ENCODE measurements around the gene NRP1. TPM values are rescaled to one million over a fixed set of nuclear protein-coding genes. Genes with fewer than 3 reads are reported as not detected.

Gene NRP1
- total RNA-seq, 2 donors from 2014 or later: 23.0 to 37.1 TPM

DNA sequence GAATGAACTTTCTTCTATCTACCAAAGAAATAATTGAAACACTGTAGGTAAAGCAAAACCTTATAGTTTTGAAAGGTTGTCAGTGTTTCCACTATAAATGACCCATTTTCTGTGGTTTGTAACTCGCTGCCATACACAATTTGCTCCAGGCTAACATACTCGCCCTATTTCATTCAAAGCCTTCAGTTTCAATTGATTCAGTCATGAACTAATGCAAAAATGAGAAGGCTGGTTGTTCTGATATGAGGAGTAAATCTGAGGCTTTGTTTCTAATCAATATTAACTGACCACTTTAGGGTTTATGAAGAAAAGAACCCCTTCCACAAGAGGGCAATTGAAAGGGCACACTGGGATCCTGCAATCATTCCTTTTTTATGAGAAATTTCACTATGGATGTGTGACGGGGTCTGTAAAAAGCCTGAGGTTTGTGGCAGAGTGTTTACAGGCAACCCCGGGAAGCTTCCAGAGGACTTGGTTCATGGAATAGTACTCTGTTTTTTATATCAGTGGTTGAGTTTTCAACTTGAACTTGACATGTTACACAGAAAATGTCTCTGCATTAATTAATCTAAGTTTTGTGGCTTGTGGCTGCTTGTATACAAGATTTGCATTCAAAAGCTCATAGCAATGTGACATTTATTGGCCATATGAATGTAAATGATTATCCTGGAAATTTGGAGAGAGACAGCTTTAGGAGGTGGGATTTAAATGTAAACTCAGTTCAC lies 133.2 kb downstream of the NRP1 start:
- no peaks in the 10 kb centered on the region for H3K27me3 ChIP-seq (replicated peaks; ENCODE audit: insufficient read depth)
- TF ChIP-seq POLR2AphosphoS5 (IDR thresholded peaks at IDR 0.05) (no peak), POLR2A (IDR thresholded peaks at IDR 0.05) (no peak), CTCF (IDR thresholded peaks at IDR 0.05) (no peak)
- H3K9me3 ChIP-seq: no peaks in the 10 kb centered on the region
- intact Hi-C loops (cut with DNase I): no loop called here
- H3K4me1 ChIP-seq (replicated peaks): no peaks in the 10 kb centered on the region
- no peak overlapping the region for H3K4me3 ChIP-seq
- DNase-seq (ENCODE audit: low spot score): no peak
- 81% methylated on average over 4 of the region's 4 CpGs for WGBS
- H3K36me3 ChIP-seq: no peaks in the 10 kb centered on the region
- no peak overlapping the region for H3K27ac ChIP-seq

DNA sequence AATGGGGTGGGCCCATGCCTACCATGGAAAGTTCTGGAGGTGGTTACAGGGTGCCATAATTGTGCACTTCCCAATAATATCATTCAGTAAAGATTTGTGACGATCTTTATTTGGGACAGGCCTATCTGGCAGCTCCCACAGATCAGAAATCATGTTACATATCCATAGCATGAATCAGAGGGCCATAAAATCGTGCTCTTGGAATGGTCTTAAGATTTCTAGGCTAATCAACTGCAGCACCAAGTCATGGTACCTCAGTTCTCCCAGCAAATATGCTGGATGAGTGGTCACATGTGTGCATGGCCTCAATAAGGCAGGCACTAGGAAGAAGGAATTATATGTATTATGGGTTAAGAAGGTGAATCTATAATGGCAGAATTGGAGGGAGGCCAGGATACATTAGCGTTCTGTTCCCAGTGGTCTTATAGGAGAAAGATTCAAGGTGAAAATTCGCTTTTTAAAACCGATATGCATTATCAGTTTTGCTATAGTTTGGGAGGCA lies 134.7 kb downstream of the NRP1 start:
- no peak overlapping the region for H3K27ac ChIP-seq
- H3K4me1 ChIP-seq (replicated peaks): no peaks in the 10 kb centered on the region
- no peaks in the 10 kb centered on the region for H3K9me3 ChIP-seq
- no peak for TF ChIP-seq CTCF (IDR thresholded peaks at IDR 0.05)
- TF ChIP-seq POLR2A (IDR thresholded peaks at IDR 0.05): no peak
- no peak for TF ChIP-seq POLR2AphosphoS5 (IDR thresholded peaks at IDR 0.05)
- H3K4me3 ChIP-seq: no peak overlapping the region
- intact Hi-C loops (cut with DNase I): no loop called here
- WGBS: 89% methylated on average over 5 of the region's 5 CpGs
- H3K36me3 ChIP-seq: no peaks in the 10 kb centered on the region
- no peak for DNase-seq (ENCODE audit: low spot score)
- no peaks in the 10 kb centered on the region for H3K27me3 ChIP-seq (replicated peaks; ENCODE audit: insufficient read depth)

GRCh38 chr10:33198610-33199009 lies 135.9 kb downstream of the NRP1 start:
- DNase-seq (ENCODE audit: low spot score): no peak
- no peaks in the 10 kb centered on the region for H3K36me3 ChIP-seq
- H3K4me1 ChIP-seq (replicated peaks): peaks cover 4% of the 10 kb centered on the region
- 79% methylated on average over 2 of the region's 2 CpGs for WGBS
- no peaks in the 10 kb centered on the region for H3K27me3 ChIP-seq (replicated peaks; ENCODE audit: insufficient read depth)
- TF ChIP-seq POLR2AphosphoS5 (IDR thresholded peaks at IDR 0.05): no peak
- no peak for TF ChIP-seq CTCF (IDR thresholded peaks at IDR 0.05)
- TF ChIP-seq POLR2A (IDR thresholded peaks at IDR 0.05): no peak
- H3K4me3 ChIP-seq: no peak overlapping the region
- no peaks in the 10 kb centered on the region for H3K9me3 ChIP-seq
- intact Hi-C loops (cut with DNase I): no loop called here
- H3K27ac ChIP-seq: no peak overlapping the region

- Histone ChIP-seq H3K4me1 (replicated peaks) (peaks cover 7% of the 10 kb centered on the region), H3K9me3 (no peaks in the 10 kb centered on the region), H3K4me3 (no peak overlapping the region), H3K36me3 (no peaks in the 10 kb centered on the region), H3K27ac (no peak overlapping the region), H3K27me3 (replicated peaks; ENCODE audit: insufficient read depth) (no peaks in the 10 kb centered on the region)
- intact Hi-C loops (cut with DNase I): no loop called here
- DNase-seq (ENCODE audit: low spot score): no peak
- TF ChIP-seq POLR2A (IDR thresholded peaks at IDR 0.05) (no peak), CTCF (IDR thresholded peaks at IDR 0.05) (no peak), POLR2AphosphoS5 (IDR thresholded peaks at IDR 0.05) (no peak)
- WGBS: 39% methylated on average over 16 of the region's 16 CpGs
These were observed 137.6 kb downstream of the NRP1 start for GRCh38 chr10:33196710-33197491.
